H54 (cell line): Measurements from ENCODE around the gene SLC2A4.

Experiments
- DNase-seq: peaks from one replicate; pipeline ENCODE4 v3.0.0; 2011; ENCODE audit warnings: low spot score, mixed read lengths; ENCODE audit not compliant: insufficient read length
- FAIRE-seq: peaks from 3 replicates; lab custom pipeline; 2011; peaks lifted over from hg19 to GRCh38; lab: Jason Lieb, UNC
- POLR2A ChIP-seq: IDR thresholded peaks from 2 replicates; pipeline ENCODE4 v1.6.1; 2011; ENCODE audit warnings: low read depth, mild to moderate bottlenecking, low read length

SLC2A4 gene

GRCh38 chr17:7312432-7313087 lies 31.0 kb downstream of the SLC2A4 start:
- no peak for DNase-seq
- FAIRE-seq, result no peak
- TF ChIP-seq POLR2A, result no peak

DNA sequence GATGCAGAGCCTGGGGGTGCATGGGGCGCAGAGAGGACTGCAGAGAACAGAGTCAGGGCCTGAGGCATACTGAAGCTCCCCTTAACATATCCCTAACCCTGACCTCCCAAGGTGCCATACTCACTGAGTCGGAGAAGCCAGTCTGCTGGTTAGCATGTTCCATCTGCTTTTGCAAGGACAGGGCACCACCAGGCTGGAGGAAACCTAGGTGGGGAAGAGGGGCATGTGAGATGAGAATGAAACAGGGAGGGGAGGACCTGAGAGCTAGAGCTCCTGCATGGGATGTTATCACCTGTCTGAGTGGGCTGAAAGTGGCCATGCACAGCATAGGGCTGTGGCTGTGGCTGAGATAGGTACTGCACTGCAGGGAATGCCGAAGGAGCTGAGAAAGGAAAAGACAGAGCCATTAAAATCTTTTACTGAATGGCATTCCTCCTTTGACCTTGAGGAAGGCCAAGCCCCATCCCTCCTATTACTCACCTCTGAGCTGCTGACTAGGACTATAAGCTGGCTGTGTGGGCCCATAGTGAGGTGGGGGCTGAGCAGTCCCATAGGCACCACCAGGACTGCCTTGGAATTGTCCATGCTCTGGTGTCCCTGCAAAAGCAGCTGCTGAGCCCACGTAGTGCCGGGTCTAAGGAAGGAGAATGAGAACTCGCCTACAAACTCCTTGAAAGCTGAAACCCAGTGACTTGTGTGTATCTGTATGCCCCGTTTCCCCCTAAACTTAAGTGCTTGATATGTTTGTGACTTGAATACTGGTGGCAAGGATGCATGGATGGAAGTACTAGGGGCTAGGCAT lies 31.8 kb downstream of the SLC2A4 start:
- FAIRE-seq, result no peak
- no peak for TF ChIP-seq POLR2A
- DNase-seq, result peak; percentile 57

DNA sequence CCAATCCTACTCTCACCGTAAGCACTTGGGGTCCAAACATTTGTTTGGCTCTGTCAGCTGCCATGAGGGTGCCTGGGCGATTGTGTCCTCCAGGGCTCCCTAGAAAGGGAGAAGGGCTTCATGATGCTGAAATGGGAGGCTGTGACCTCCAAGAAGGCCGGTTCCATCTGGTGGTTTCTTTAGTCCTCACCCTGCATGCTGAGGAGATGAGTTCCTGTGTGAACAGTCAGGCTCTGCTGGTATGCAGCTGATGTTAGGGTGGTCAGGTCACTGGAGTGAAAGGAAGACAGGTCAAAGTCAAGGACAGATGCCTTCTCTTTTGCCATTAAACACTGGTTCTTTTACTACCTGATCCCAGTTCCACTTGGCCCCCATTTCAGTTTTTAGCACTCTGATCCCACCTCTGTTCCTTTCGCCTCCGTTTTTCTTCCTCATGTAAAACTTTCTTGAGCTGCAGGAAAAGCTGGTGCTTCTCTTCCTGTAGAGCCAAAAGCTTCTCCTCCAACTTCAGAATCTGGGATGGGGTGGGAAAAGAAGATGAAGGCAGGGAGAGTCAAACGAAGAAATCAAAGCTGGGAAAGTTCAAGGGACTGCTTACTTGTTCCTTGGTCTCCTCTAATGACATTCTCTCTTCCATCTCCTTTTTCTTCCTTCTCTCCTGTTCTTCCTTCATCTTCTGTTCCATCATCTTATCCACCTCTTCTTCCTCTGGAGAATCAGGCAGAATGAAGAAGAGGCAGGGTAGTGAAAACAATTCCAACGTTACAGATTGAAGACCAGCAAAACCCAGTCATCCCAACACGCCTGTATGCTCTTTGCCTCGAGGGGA lies 32.6 kb downstream of the SLC2A4 start:
- no peak for TF ChIP-seq POLR2A
- no peak for FAIRE-seq
- no peak for DNase-seq

DNA sequence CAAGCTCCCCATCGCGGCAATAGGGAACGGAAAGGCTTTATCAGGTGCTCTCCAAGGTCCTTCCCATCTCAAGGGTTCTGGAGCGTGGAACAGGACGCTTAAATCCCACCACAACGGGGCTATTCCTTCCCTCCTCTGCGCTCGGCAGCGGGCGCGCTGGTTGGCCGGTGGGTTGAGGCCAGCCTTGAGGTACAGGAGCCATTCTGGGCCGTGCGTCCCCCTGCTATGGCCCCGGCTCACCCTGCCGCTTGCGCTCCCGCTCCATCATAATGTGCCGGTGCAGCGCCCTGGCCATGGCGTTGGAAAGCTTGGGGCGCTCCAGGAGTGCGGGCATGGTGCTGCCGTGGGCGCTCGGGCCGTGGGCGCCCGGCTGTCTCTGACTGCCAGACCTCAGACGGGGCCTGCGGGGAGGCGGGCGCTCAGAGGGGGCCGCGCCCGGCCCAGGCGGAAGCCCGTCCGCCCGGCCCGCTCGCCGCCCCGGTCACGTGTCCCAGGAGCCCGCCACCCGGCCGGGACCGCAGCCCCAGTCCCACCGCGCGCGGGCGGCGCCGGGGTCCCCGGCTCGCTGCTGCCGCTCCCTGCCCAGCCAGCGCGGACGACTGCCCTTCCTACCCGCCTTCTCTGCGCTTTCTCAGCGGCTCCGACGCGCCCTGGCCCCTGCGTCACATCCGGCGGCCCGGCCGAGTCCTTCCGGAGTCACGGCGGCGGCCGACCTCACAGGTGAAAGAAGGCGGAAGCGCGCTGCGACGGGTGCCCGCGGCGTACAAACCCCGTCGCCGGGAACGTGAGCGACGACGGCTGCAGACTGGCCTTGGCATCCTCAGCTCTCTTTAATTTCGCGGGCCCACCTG lies 33.4 kb downstream of the SLC2A4 start, which contains the start of gene GPS2:
Gene GPS2 (minus strand): TSS at position 642 of the 851 bp plus-strand sequence. CDS start 308 bp downstream, at position 334.
- FAIRE-seq (no peak), DNase-seq (peak; percentile 89)
- peak; percentile 91 for TF ChIP-seq POLR2A

- no peak for DNase-seq
- TF ChIP-seq POLR2A, result no peak
- no peak for FAIRE-seq
These were observed 34.2 kb downstream of the SLC2A4 start for GRCh38 chr17:7315570-7316235.

- TF ChIP-seq POLR2A, result no peak
These were observed 35.8 kb downstream of the SLC2A4 start for GRCh38 chr17:7317161-7317803.

DNA sequence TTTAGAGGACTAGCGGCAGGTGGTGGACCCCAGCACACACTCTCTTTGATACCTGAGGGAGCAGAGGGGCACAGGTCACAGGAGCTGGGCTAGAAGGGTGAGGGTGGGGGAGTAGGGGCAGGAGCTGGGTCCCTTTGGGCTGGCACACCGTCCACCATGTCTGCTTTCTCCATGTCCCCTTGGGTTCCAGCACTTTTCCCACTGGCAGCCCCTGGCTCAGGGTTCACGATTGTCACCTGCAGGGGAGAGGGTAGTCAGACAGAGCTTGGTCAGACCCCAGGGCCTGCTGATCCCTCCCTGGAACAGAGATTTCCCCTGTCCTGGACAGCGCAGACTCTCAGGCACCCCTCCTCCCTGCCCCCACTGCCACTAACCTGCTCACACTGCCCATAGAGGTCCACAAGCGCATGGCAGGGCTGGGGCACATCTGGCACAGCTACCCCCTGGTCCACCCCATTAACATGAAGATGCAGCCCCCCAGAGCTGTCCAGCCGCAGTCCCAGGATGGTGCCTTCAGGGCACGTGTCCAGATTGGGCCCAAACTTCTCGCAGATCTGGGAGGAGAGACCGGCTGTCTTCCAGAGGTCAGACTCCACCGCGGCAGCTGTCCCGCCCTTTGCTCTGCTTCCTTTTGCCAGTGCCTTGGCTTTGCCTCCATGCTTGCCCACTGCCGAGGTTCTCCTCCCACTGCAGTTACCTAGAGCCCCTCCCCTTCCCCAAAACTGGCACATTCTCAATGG lies 36.8 kb downstream of the SLC2A4 start:
- DNase-seq (no peak), FAIRE-seq (no peak)
- TF ChIP-seq POLR2A, result no peak

More at GRCh38 chr17:7317161-7317803, 35.8 kb downstream of the SLC2A4 start:
- DNase-seq (no peak), FAIRE-seq (no peak)

GRCh38 chr17:7321466-7321865 lies 39.9 kb downstream of the SLC2A4 start:
- no peak for TF ChIP-seq POLR2A
- no peak for DNase-seq
- no peak for FAIRE-seq

- FAIRE-seq (no peak), DNase-seq (no peak)
- no peak for TF ChIP-seq POLR2A
These were observed 41.1 kb downstream of the SLC2A4 start for GRCh38 chr17:7322520-7323194.

DNA sequence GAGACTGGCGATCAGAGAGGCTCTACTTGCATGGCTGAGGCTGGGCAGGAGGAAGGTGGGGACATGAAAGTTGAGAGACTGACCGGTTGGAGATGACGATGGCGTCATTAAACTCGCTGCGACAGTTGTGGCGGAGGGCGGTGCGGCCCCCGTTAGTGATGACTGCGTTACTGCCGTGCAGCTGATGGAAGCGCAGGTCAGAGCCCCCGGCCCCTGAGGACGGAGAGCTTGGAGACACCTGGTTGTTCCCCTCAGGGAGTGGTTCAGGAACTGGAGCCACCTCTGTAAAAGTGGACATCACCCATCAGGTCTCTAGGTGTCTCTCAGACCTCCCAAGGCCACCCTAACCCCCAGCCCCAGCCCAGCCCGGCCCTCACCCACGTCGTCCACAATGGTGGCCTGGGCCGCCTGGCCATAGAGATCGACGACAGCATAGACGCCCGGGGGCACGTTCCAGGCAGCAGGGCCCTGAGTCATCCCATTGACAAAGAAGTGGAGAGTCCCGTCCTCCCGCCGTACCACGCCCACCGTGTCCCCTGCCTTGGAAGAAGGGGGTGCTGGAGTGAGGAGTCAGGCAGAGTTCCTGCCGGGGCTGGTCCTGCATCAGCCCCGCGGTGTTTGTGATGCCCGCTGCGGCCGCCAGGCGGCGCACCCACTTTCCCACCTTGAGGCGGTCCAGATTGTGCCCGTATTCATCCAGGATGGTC lies 42.4 kb downstream of the SLC2A4 start:
- TF ChIP-seq POLR2A, result no peak
- FAIRE-seq (no peak), DNase-seq (no peak)

DNA sequence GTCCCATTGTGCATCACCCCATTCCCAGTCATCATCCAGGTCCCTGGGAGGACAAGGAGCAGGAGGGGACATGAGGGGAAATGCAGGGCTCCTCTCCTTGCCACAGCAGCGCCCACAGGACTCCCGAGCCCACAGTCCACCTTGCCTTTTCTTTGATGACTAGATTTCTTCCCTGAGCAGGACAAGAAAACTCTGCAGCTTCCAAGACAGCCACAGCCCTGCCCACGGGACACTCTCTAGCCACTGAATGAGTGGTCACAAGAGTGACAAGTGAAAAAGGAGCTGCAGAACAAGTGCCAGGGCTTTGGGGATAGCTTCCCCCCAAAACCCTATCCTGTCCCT lies 42.9 kb downstream of the SLC2A4 start:
- FAIRE-seq (no peak), DNase-seq (no peak)
- TF ChIP-seq POLR2A, result no peak
